GM21619 (cell line): Measurements from ENCODE around the gene ZYG11A.

Experiments
- ATAC-seq: cut with Tn5 transposase; IDR thresholded peaks from one replicate; pipeline ENCODE4 v1.9.1; 2021; ENCODE audit not compliant: unreplicated experiment

ZYG11A gene

DNA sequence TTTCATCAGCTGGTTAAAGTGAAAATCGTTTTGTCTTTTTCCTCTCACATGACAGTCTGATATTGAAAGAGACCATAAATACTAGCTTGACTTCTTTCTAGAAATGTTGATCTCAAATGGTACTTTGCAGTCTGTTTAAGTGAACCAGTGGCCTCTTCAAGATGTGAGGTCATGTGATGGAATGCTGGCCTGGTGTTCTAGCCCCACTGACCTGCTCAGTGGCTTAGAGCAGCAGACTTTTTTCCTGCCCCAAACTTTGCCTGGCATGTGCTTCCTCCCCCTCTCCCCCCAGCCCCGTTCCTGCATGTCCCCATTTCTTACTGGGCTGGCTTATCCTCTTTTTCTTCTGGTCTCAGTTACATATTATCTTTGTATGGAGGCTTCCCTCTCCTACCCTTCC lies 34.3 kb downstream of the ZYG11A start:
- ATAC-seq = no peak

DNA sequence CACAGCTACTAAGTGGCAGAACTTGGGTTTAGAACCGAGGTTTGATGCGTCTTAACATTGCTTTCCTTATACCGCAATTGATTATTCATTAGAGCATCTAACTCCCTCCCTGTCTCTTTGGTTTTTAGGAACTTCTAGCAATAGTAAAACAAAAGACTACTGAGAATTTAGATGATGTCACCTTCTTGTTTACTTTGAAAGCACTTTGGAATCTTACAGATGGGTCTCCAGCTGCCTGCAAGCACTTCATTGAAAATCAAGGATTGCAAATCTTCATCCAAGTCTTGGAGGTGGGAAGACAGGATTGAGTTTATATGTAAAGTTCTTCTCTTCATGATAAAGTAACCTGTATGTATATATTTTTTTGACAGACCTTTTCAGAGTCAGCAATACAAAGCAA lies 35.0 kb downstream of the ZYG11A start:
- no peak for ATAC-seq

DNA sequence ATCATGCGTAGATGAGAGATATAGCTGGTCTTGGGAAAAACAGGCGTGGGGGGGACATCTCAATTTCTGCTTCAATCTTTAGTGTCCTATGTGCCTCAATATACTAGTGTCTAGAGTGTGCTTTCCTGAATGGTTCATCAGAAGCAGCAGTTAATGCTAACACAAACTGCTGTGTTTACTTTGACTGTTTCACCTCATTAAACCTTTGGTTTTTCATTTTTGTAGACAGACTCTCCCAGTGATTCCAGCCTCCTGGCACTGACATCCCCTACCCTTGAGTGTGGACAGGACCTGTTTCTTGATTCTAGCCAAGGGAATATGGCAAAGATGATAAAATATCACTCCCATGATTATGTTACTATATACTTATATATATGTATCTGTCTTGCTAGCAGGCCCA lies 37.6 kb downstream of the ZYG11A start:
- no peak for ATAC-seq

DNA sequence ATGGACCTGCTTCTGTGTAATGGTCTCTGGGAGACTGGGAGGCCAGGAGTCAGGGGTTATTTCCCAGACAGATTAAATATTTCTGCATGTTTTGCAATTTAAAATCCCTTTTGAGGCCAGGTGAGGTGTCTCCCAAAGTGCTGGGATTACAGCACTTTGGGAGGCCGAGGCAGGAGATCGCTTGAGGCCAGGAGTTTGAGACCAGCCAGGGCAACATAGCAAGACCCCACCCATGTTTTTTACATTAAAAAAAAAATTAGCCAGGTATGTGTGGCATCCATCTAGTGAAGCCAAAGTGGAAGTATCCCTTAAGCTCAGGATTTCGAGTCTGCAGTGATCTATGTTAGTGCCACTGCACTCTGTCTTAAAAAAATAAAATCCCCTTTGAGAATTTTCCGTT lies 44.9 kb downstream of the ZYG11A start:
- no peak for ATAC-seq

DNA sequence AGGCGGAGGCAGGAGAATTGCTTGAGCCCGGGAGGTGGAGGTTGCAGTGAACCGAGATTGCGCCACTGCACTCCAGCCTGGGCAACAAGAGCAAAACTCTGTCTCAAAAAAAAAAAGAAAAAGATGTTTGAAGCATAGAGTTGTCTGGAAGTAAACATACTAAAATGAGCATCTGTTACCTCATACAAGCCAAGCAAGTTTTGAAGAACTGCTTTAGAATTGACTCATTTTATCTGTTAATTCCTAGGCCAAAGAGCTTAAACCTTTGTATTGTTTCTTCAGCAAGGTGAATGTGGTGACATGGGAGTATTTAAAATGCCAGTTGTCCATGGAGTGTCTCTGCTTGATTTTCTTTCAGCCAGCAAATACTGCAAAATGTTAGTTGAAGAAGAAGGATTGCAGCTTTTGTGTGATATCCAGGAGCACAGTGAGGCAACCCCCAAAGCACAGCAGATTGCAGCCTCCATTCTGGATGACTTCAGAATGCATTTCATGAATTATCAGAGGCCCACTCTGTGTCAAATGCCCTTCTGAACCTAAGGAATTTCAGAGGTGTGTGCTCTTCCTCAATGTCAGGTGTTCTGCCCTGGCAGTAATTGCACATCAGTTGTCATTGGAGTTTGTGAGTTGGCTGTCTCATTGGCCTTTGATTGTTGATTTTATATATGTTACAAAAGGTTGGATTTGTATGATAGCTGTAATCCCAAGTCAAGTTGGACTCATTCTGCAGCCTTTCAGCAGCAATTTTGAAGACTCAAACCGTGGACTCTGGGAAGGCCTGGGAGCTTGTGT lies 50.1 kb downstream of the ZYG11A start:
- no peak for ATAC-seq

DNA sequence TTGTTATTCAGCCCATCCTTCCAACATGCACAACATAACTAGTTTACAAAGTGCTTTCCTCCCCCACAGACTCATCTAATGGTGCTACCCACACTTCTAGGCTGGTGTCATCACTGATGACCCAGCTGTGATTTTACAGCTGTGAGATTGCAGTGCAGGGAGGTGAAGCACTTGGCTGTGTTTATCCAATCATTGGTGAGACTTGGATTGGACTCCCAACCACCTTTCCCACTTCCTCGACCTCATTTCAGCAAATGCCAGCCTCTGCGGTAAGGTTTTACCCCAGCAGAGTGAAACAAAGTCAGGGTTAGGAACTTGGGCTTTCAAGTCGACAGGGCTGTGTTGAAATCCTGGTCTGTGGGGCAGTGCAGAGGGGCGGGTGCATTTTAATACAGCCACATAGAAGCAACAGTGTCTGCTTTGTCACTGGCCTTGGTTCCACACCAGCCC lies 56.9 kb downstream of the ZYG11A start:
- no peak for ATAC-seq

DNA sequence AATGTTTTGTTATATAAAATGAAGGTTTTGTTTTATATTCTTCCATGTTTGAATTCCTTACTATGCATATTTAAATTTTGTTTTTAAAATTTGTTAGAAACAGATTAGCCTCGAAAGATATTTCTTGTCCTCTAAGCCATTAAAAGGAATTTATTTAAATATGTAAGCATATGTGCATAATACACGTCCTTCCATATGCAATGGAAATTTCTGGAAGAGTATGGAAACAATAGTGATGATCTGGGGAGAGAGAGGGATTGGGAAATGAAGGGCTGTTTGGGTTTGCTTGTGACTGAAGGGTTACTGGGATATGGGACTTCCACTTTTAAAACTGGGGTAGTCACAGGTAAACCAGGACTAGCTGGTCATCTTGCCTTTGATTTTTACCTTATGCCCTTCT lies 57.8 kb downstream of the ZYG11A start:
- no peak for ATAC-seq

DNA sequence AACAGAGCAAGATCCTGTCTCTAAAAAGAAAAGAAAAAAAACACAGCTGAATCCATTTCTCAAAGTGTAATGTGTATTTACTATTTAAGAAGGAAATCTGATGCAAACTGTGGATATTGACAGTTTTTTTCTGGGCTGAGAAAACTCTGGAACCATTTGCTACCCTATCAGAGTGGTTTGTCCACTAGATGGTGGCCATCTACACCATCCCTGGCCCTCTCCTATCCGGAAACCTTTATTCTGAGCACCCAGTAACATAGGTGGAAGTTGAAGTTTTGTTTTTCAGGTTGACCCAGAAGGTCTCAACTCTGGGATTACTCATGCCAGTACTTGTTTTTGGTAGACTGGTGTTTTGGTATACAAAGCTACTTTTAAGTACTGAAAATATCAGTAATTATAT lies 58.8 kb downstream of the ZYG11A start:
- no peak for ATAC-seq

DNA sequence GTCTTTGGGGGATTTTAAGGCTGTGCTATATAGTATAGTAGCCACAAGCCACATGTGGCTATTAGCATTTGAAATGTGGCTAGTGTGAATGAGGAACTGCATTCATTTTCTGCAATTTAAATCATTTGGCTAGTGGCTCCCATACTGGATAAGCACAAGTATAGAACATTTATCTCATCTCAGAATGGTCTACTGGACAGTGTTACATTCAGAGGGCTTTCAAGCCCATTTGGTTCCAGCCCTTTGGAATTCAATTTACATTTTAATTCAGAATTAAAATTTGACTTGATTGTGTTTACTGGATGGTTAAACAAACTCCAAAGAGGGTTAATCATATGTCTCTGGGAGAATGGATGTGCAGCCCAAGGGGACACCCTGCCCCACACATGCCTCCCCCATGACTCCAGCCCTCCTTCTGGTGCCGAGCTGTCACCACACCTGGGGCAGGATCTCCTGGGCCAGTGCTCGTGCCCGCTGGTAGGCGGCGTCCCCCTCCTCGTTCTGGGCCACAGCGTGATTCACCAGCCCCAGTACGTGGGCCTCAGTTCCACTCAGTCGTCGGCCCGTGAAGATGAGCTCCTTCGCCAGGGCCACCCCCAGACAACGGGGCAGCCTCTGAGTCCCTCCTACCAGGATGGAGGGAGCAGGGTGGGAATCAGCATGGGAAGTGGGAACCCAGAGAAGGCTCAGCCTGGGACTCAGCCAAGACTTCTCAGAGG lies 61.8 kb downstream of the ZYG11A start:
- no peak for ATAC-seq

DNA sequence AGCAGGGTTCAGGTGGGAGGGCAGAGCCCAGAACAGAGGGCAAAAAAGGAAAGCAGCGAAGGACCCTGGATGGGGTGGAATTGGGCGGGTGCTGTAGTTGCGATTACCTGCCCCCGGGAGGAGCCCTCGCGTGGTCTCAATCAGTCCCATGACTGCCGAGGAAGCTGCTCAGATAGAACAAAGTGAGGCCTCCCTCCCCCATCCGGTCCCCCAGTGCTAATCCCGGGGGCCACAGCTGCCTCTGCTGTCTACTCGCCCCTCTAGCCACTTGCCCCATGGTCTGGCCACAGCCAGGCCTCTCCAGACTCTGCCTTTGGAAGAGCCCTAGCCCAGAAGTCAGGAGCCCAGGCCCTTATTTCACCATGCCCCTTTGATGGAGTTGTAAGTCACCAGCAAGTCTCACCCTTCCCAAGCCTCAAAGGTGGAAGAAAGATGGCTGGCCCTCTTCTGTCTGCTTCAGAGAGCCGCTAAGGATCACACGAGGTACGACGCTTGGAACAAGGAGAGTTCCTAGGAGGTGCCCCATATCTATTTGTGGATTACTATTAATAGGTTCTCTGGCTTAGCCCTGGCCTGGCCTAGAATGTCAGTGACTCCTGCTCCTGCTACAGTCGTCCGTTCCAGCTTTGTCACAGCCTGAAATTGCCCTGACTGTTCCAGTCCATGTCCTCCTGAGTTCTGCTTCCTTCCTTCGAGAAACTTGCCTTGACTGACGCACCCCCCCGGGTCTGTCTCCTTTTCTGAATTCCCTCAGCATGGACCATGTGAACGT lies 62.6 kb downstream of the ZYG11A start:
- no peak for ATAC-seq

DNA sequence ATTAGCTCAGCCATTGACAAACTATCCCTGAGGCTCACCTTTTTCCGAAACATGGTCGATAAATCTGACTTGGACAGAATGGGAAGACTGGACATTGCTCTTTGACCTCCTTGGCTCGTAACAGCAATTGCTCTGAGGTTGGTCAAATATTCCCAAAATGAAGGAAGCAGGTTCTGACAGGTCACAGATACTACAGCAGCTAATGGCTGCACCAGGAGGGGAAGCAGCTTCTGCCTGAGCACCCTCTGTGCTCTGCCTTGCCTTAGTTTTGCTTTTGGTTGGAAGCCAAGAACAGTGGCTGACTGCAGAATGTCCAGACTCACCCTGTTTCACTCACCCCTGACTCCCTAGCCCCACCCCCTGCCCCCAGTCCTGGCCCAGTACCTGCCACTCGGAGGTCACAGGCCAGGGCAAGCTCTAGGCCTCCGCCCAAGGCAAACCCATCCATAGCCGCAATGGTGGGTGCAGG lies 63.6 kb downstream of the ZYG11A start:
- ATAC-seq = no peak

DNA sequence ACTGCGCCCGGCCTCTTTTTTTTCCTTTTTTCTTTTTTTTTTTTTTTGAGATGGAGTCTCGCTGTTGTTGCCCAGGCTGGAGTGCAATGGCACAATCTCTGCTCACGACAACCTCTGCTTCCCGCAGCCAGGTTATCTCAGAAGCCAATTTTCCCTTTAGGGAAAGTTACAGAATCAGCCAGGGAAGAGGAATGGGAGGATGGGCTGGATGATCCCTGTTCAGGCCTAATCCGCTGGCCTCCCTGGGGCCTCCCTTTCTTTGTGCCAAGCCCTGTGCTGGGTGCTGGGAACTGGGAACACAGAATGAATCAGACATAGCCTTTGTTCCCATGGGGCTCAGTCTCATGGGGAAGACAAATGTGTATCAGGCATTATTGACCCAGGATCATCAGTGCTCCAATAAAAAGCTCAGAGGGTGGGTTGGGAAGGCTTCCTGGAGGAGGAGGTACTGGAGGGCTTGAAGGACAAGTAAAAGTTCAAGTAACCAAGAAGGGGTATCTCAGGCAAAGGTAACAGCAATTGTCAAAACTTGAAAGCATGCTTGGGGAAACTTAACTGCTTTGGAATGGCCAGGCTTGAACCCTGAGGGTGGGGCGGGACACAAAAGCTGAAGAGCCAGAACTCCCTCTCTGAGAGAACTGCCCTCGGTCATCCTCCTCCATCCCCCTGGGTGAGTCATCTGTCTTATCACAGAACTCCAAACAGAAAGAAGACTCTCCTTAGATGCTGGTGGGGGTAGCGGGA lies 64.7 kb downstream of the ZYG11A start:
- ATAC-seq = no peak

DNA sequence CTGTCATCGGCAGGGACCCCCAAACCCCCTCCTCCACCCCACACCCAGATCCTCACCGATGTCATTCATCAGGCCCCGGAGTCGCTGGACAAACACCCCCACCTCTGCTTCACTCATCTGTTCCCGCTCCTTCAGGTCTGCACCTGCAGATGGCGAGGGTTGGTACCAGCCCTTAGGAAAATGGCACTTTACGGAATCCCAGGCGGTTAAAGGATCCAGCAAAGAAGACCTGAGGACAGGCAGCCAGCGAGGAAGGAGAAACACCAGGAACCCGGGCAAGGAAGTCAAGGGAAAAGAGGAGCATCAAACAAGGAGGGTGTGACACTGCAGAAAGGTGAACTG lies 65.2 kb downstream of the ZYG11A start:
- ATAC-seq = no peak

DNA sequence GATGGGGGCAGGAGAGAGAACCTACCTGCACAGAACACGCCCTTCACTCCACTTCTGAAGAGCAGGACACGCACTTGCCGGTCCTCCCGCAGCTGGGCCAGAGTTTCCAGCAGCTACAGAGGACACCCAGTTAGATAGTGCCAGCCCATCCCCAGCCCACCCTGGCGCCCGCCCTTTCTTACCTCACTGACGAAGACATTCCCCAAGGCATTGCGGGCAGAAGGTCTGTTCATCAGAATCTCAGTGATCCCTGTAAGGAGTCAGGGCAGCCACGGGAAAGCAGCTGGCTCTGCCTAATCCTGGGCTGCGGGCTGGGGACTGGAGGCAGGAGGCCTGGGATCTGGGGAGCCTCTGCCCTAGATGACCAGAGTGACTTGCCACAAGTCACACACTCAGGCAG lies 69.0 kb downstream of the ZYG11A start:
- ATAC-seq = no peak

DNA sequence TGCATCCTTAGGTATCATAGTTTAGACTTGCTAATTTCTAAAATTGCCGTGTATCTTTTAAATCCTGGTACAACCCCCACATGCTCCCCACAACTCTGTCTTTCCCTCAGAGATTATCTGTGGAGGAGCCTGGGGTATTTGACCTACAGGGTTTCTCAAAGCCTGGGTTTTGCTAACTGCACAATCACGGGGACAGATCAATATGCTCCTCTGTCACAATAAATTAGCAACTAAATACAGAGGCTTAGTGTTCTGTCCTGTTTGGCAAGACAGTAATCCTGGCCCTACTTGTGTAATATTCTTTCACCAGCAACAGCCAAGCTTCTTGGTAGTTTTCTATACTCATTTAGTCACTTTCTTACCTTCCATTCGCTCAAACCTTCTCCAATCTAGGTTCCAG lies 70.5 kb downstream of the ZYG11A start:
- ATAC-seq = no peak

DNA sequence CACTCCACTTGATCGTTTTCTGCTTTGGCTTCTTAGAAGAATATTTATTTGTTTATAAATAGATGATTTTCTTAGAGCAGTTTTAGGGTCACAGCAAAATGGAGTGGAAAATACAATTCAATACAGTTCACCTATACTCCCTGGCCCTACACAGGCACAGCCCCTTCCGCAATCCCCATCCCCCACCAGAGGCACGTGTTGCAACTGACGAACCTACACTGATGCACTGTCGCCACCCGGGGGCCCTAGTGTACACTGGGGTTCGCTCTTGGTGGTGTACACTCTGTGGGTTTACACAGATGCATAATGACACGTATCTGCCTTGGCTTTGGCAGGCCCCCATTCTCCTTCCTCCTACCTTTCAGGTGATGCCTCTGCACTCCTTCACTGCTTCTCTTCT lies 71.0 kb downstream of the ZYG11A start:
- ATAC-seq = no peak

DNA sequence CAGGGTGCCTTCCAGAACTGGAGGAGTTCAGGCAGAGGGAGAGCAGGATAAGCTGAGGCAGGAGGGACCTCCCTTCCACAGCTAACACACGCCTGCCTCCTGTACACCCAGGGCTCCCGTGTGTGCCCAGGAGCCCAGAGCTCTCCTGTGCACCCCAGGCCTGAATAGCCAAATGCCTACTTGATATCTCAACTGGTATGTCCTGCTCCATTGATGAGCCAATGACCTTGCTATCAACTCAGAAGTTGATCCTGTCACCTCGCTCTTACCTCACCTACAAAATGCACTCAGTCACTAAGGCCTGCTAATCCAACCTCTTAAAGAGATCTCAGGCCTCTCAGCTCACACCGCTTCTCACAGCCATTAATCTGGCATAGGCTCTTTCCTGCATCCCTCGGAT lies 71.9 kb downstream of the ZYG11A start:
- ATAC-seq = no peak

DNA sequence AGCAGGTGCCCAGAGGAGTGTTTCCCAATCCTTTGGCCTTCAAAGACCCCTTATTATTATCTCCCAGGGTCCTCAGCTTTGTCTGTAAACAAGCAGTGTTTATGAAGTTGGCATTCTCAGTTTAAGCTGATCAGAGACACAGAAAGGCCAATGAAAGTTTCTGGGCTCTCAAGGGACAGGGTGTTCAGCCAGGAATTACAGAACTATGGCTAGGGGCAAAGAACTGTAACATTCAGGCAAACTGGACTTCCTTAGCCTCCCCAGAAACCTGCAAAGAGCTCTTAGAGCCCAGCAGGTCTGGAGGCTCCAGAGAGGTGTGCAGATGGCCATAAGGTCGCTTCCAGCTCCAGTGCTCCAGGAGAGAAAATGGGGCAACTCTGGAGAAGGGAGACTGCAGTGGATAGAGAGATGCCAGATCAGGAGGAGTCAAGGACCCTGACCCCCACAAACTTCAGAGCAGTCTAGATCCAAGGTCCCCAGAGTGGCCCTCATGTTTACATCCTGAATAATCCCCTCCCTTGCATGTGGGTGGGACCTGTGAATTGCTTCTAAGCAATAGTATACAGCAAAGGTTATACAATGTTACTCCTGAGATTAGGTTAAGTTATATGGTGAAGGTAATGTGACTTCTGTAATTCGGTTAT lies 72.8 kb downstream of the ZYG11A start:
- no peak for ATAC-seq

DNA sequence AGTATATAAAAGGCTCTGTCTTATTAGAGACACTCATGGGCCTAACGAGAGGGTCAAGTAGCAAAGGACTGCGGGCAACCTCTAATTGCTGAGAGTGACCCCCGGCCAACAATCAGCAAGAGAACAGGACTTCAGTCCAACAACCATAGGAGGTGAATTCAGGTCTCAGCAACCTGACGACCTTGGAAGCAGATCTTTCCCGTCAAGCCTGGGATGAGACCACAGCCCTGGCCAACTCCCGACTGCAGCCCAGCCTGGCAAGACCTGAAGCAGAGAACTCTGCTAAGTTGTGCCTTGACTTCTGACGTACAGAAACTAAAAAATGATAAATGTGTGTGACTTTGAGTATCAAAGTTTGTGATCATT lies 73.3 kb downstream of the ZYG11A start:
- no peak for ATAC-seq

DNA sequence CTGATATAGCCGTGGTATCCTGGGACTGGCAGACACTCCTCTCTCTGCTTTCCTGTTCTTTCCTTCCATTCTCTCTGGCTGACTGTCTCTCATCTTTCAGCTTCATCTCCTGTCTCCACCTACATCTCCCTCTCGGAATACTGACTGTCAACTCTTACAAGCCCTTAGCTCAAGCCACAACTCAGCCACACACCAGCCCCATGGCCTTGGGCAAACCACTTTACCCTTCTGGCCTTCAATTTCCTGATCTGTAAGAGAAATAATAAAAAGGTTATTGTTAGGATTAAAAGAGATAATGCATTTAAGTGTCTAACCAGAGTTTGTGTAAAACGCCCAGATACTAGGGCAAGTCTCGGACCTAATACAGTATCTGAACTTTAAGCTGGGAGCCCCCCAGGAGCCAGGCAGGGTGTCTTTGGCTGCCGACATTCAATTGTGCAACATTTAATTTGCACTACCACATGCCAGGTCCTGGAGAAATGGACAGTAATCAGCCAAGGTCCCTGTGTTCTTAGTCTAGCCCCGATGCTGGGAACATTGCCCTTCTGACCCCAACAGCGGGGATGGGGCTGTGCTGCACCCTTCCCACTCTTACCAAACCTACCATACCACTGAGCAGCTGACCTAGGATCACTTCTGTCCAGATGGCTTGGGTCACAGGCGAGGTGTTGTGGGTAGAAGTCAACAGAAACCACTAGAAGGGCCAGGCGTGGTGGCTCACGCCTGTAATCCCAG lies 73.8 kb downstream of the ZYG11A start:
- no peak for ATAC-seq
